ENCODE data around the gene SPRR2F.

Gene SPRR2F

DNA sequence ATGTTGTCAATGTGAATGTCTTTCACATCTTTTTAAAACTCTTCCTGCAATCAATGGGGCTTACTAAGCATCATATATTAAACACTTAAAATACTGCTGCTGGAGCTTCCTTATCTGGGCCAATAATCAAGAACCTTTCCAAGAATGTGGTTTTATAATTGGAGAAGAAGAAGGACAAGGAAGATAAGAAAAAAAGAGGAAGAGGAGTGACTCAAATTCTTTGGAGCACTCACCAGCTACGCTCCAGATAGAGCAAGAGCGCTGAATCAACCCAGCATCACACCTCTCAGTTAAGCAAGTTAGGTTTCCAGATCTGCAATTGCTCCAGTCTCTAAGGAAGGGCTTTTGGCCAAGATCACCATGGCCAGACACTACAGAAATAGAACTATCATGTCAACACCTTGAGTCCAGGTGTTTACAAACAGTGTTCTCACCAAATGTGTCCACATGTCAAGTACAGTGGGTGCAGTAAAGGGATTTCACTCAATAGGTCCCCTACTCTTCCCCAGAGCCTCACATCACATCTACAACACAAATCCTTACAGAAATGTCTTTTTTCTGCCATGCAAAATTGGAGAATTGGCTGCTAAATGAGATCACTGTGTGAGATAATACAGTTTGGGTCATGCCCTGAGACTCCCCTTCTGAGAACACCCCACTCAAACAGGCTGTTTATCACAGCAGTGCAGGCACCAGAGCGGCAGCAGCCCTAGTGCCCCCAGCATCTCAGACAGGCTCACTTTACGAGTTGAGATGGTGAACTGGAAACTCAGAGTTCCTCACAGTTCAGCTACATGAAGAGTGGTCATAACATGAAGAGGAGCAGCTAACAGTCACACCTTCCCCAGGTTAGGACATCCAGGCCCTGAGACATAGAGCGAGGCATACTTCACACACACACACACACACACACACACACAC lies 40.2 kb downstream of the SPRR2F start:
- DNase-seq, result no peak

- DNase-seq, result no peak
These were observed 41.8 kb downstream of the SPRR2F start, which contains the start of gene SPRR2B for GRCh38 chr1:153071511-153071910. Gene SPRR2B, minus strand, starts transcription at chr1:153071611. Its CDS starts 772 bp downstream, at chr1:153070839.

- no peak for DNase-seq
These were observed 43.1 kb downstream of the SPRR2F start for GRCh38 chr1:153070243-153070642.

All from fibroblast of upper back skin (primary cell).